Activated T-helper 1 cell treated with anti-CD3 and anti-CD28 coated beads, Interleukin-2, amount 50 U/mL, for 16 hours (primary cell): ENCODE results near the gene RHOXF2.
"Not testable (repeated sequence)": the region's sequence is repeated elsewhere in the genome, so short reads cannot be mapped to it uniquely, and the experiment has no call there.

Experiments used
- DNase-seq, 2 donors: peaks; one replicate each; pipeline ENCODE4 v3.0.0-alpha.2; 2020; ENCODE audit warnings: low read depth in 1 of 2, low spot score in 1 of 2

The RHOXF2 gene

GRCh38 chrX:120196626-120197283, 38.3 kb downstream of the RHOXF2 start:
- not testable (repeated sequence) for DNase-seq

DNA sequence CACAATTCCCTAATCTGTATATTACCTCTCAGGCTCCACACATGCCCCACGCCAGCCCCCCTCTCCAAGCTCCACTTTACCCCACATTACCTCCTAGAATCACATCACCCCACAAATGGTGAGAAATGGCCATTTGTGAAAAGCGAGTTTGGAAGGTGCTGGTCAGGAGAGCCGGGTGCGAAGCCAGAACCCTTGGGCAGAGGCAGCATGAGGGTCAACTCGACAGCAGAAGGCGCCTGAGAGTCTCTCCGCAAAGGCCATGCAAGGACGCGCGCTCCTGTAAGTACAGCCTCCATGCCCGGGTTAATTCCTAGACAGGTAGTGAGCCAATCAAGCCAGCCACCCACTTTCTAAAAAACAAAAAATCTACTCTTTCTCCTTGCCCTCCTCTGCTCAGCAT, 42.4 kb downstream of the RHOXF2 start:
- DNase-seq = no peak

DNA sequence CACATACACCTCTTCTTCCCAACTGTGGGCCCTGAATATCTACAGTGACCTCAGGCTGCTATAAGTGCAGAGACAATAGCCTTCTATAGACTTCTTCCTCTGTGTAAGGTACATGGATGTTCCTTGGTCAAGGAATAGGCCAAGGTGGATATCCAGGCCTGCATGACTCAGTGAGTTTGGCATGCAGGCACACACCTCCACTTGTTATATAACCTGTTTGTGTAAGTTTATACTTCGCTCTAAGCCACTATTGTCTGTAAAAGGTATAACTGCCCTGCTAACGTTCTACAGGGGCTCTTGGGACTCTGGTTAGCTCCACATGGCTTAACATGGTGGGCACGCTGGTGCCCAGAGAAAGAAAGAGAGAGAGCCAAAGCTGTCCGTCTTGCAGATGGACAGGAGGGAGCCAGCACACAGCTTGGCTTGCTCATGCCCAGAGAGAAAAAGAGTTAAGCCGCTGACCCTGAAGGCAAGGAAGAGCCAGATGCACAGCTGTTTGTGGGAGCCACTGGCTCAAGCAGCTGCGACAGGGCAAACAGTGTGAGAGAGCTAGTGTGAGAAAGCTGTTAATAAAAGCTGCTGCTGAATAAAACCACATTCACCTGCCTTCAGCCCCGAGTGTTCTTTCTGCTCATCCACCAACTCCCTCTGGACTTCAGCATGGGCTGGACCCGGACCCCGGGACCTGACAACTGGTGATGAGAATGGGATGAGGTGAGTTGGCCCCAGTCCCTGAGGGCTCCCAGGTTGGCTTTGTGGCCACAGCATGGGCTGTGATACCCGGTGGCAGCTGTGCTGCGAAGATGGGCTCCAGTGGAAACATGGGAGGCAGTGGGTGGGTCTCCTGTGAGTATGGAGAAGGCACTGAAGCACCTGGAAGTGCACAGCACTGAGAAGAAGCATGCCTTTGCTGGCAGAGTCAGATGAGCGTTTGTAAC, 47.7 kb downstream of the RHOXF2 start:
- no peak for DNase-seq

DNA sequence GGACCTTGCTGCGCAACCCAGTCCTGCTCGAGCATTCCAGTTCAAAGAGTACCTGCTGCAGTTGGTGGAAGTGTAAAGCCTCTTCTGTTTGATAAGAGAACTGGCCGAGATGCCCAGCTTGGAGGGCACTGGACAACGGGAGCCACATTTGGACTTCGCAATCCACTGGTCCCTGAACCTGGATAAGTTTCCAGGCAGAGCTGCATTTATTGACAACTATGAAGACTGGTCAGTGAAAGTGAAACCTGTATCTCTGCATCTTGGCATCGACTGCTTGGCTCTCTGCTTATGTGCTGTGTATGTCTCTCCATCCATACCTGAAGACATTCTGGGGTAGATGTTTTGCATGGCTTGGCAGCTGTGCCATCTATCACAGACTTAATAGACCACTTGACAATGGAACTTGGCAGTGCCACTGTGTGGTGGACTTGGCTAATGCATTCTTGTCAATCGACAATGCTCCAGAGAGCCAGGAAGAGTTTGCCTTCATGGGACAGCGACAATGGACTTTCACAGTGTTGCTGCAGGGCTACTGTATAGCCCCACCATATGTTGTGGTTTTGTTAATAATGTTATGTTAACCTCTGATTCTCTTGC, 48.7 kb downstream of the RHOXF2 start:
- no peak for DNase-seq

DNA sequence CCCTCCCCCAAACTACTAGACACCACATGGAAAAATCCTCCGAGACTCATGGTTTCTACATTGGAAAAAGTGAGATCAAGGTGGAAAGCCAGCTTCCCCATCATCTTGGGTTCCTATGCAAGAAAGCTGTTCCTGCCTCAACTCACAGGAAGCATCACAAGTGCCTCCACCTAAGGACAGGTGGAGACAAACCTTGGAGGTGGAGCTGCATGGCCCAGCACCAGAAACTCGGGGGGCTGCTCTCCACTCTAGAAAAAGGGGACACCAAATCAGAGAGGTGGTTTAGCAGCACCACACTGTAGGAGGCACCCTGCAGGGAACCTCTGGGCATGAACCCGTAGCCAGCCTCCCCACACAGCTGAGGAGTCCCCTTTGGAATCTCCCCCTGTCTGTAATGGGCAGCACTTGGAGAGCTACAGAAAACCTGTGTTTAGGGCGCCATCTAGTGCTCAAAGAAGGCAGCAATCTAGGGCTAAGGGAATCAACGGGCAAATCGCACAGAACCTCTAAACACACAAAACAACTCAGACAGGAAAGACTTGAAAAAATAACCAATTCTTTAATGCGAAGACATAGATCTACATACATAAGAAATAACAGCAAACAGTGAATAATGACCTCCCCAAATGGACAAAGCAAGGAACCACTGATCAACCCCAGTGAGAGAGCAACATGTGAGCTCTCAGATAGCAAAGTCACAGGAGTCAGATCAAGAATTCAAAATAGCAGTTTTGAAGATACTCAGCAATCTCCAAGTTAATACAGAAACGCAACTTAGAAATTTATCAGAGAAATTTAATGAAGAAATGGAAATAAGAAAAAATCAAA, 55.2 kb downstream of the RHOXF2 start:
- peak; percentile 15 to 17 for DNase-seq
